CD14-positive monocyte (primary cell): ENCODE results near the gene ABHD14A. TPM values are rescaled to one million over a fixed set of nuclear protein-coding genes. Genes with fewer than 3 reads are reported as not detected.
A peak's percentile ranks its signal among the peaks of the same experiment; 100 is the strongest.

Source experiments
- DNase-seq, 3 donors: peaks; one replicate each; pipeline ENCODE4 v3.0.0-alpha.2; 2011 to 2022
- H2AFZ ChIP-seq: 2 replicates; pipeline ENCODE4 v1.6.0; 2012; ENCODE audit warnings: mild to moderate bottlenecking, low read depth, low read length, inconsistent platforms; ENCODE audit not compliant: insufficient read depth, poor library complexity, severe bottlenecking
- H3K27ac ChIP-seq, 2 donors: 1 replicate in 1 of 2; 2 replicates in 1 of 2; pipeline ENCODE4 v1.5.1; 2012 to 2013; ENCODE audit warnings: low read length in 2 of 2, control low read depth in 1 of 2, inconsistent platforms in 1 of 2, low read depth in 1 of 2, mild to moderate bottlenecking in 1 of 2
- H3K27me3 ChIP-seq, 2 donors: one replicate each; pipeline versions ENCODE4 v1.6.0 to v1.6.1; 2011 to 2013; ENCODE audit warnings: low read length in 2 of 2; ENCODE audit not compliant: control insufficient read depth in 2 of 2, insufficient read depth in 2 of 2
- H3K36me3 ChIP-seq, 2 donors: replicated peaks in 1 of 2; 1 replicate in 1 of 2; 2 replicates in 1 of 2; pipeline versions ENCODE4 v1.5.1 to v1.6.1; 2012 to 2013; ENCODE audit warnings: low read length in 2 of 2, control low read depth in 1 of 2, inconsistent platforms in 1 of 2, mild to moderate bottlenecking in 1 of 2; ENCODE audit not compliant: insufficient read depth in 2 of 2, control insufficient read depth in 1 of 2
- H3K4me1 ChIP-seq, 2 donors: 1 replicate in 1 of 2; 2 replicates in 1 of 2; pipeline versions ENCODE4 v1.5.1 to v1.6.1; 2012 to 2013; ENCODE audit warnings: low read length in 2 of 2, control low read depth in 1 of 2, inconsistent platforms in 1 of 2, mild to moderate bottlenecking in 1 of 2, moderate library complexity in 1 of 2; ENCODE audit not compliant: insufficient read depth in 2 of 2, control insufficient read depth in 1 of 2
- H3K4me2 ChIP-seq: replicated peaks from 2 replicates; pipeline ENCODE3; 2012; ENCODE audit warnings: low read length, moderate library complexity, mild to moderate bottlenecking; ENCODE audit not compliant: poor library complexity, severe bottlenecking; ENCODE audit errors: extremely low read depth
- H3K4me3 ChIP-seq, 3 experiments: fragments of 200-600 bp in 1 of 3; sonication (generic) in 1 of 3; replicated peaks in 1 of 3; 1 replicate in 2 of 3; 2 replicates in 1 of 3; pipeline ENCODE4 v1.5.1; 2011 to 2013; ENCODE audit warnings: low read length in 3 of 3, mild to moderate bottlenecking in 3 of 3, control low read depth in 2 of 3, low read depth in 2 of 3, inconsistent platforms in 1 of 3, moderate library complexity in 1 of 3
- H3K79me2 ChIP-seq: 2 replicates; pipeline ENCODE4 v1.6.0; 2012; ENCODE audit warnings: mild to moderate bottlenecking, control low read depth, inconsistent platforms, low read length, moderate library complexity; ENCODE audit not compliant: insufficient read depth
- H3K9ac ChIP-seq: 2 replicates; pipeline ENCODE4 v1.6.0; 2017; ENCODE audit warnings: low read length, mild to moderate bottlenecking; ENCODE audit not compliant: insufficient read depth, poor library complexity, severe bottlenecking
- H3K9me3 ChIP-seq, 2 donors: replicated peaks in 1 of 2; 1 replicate in 1 of 2; 2 replicates in 1 of 2; pipeline versions ENCODE4 v1.5.1 to v1.6.1; 2012 to 2013; ENCODE audit warnings: low read length in 2 of 2, control low read depth in 1 of 2; ENCODE audit not compliant: control insufficient read depth in 1 of 2, insufficient read depth in 1 of 2
- H4K20me1 ChIP-seq: 2 replicates; pipeline ENCODE4 v1.6.0; 2012; ENCODE audit warnings: mild to moderate bottlenecking, low read length, control low read depth, moderate library complexity; ENCODE audit not compliant: insufficient read depth
- H3K27ac Mint-ChIP-seq, 7 donors: one replicate each; pipeline ENCODE4 v1.8.0; 2020; ENCODE audit warnings: mild to moderate bottlenecking in 7 of 7, mixed read lengths in 7 of 7, moderate library complexity in 6 of 7, inconsistent platforms in 2 of 7
- H3K27me3 Mint-ChIP-seq, 3 donors: one replicate each; pipeline ENCODE4 v1.8.0; 2021 to 2022; ENCODE audit warnings: low read depth in 3 of 3, mild to moderate bottlenecking in 3 of 3, mixed read lengths in 3 of 3, moderate library complexity in 3 of 3, inconsistent platforms in 1 of 3
- H3K36me3 Mint-ChIP-seq, 2 donors: one replicate each; pipeline ENCODE4 v1.8.0; 2020; ENCODE audit warnings: mixed read lengths in 2 of 2, inconsistent platforms in 1 of 2, mild to moderate bottlenecking in 1 of 2
- H3K4me1 Mint-ChIP-seq: one replicate; pipeline ENCODE4 v1.8.0; 2020; ENCODE audit warnings: mild to moderate bottlenecking, mixed read lengths
- H3K4me3 Mint-ChIP-seq, 2 donors: one replicate each; pipeline ENCODE4 v1.8.0; 2020; ENCODE audit warnings: mild to moderate bottlenecking in 2 of 2, mixed read lengths in 2 of 2, moderate library complexity in 1 of 2
- H3K9me3 Mint-ChIP-seq, 7 donors: one replicate each; pipeline ENCODE4 v1.8.0; 2020 to 2022; ENCODE audit warnings: mixed read lengths in 7 of 7, mild to moderate bottlenecking in 6 of 7, moderate library complexity in 6 of 7, inconsistent platforms in 2 of 7
- WGBS: methylation state at CpG from one replicate; pipeline ENCODE4 v1.1.5; 2013; ENCODE audit warnings: missing lambda C conversion rate; ENCODE audit not compliant: insufficient coverage; 5-methylcytosine and 5-hydroxymethylcytosine counted together
- intact Hi-C, 2 donors: fragments of 100-400 bp; cut with micrococcal nuclease; formaldehyde crosslinking; loops; one replicate each; pipeline versions ENCODE4 v1.15.0 to v1.15.1; 2023
- polyA plus RNA-seq, 3 donors: library from polyadenylated mRNA; depleted of rRNA in 1 of 3; unstranded in 2 of 3; stranded (reverse) in 1 of 3; fragments of 300-500 nt in 2 of 3; fragments of >200 nt in 1 of 3; fragmentation: Illumina TruSeq in 2 of 3; gene quantifications; 1 replicate in 2 of 3; 2 replicates in 1 of 3; pipeline ENCODE4 v1.2.3, GENCODE V29; 2012 to 2021
- TF ChIP-seq, protein P1 (sequence below): fragments of 200-600 bp; IDR thresholded peaks from one replicate; pipeline ENCODE4 v1.8.0; 2022; ENCODE audit warnings: antibody characterized with exemption, mild to moderate bottlenecking

The ABHD14A gene
- polyA plus RNA-seq, 3 donors = 6.9 to 13.2 (median 11.7) TPM

DNA sequence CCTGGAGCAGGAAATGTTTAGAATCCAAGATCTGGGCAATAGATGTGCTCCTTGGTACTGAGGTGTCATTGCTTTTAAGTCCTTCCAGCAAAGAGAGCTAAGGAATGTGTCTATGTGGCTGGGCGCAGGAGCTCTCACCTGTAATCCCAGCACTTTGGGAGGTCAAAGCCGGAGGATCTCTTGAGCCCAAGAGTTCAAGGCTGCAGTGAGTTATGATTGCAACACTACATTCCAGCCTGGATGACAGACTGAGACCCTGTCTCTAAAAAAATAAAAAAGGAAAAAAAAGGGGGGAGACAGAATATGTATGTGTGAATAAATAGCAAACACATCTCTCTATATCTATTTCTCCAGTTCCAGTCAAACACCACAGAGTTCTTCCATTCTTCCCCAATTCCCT, 24.0 kb upstream of the ABHD14A start:
- TF ChIP-seq, protein P1, sequence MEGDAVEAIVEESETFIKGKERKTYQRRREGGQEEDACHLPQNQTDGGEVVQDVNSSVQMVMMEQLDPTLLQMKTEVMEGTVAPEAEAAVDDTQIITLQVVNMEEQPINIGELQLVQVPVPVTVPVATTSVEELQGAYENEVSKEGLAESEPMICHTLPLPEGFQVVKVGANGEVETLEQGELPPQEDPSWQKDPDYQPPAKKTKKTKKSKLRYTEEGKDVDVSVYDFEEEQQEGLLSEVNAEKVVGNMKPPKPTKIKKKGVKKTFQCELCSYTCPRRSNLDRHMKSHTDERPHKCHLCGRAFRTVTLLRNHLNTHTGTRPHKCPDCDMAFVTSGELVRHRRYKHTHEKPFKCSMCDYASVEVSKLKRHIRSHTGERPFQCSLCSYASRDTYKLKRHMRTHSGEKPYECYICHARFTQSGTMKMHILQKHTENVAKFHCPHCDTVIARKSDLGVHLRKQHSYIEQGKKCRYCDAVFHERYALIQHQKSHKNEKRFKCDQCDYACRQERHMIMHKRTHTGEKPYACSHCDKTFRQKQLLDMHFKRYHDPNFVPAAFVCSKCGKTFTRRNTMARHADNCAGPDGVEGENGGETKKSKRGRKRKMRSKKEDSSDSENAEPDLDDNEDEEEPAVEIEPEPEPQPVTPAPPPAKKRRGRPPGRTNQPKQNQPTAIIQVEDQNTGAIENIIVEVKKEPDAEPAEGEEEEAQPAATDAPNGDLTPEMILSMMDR = no peak
- Histone ChIP-seq H3K36me3 (no peaks in the 10 kb centered on the region), H3K9ac (no peak overlapping the region), H3K27me3 (peaks cover 0 to 9% of the 10 kb centered on the region in 2 donors), H3K4me2 (no peak overlapping the region), H3K9me3 (no peaks in the 10 kb centered on the region), H4K20me1 (no peaks in the 10 kb centered on the region), H3K79me2 (no peaks in the 10 kb centered on the region), H2AFZ (no peak overlapping the region), H3K27ac (no peak overlapping the region), H3K4me1 (peaks cover 28 to 31% of the 10 kb centered on the region in 2 donors), H3K4me3 (no peak overlapping the region)
- Mint-ChIP-seq H3K27me3 (peaks cover 7 to 12% (median 10%) of the 10 kb centered on the region in 3 donors), H3K4me1 (peaks cover 29% of the 10 kb centered on the region), H3K27ac (no peak overlapping the region), H3K36me3 (no peaks in the 10 kb centered on the region), H3K9me3 (peaks cover 0 to 5% (median 0%) of the 10 kb centered on the region in 7 donors), H3K4me3 (no peak overlapping the region)
- no peak for DNase-seq
- WGBS = 100% methylated on average over 2 of the region's 2 CpGs
- intact Hi-C loops = no loop called here

DNA sequence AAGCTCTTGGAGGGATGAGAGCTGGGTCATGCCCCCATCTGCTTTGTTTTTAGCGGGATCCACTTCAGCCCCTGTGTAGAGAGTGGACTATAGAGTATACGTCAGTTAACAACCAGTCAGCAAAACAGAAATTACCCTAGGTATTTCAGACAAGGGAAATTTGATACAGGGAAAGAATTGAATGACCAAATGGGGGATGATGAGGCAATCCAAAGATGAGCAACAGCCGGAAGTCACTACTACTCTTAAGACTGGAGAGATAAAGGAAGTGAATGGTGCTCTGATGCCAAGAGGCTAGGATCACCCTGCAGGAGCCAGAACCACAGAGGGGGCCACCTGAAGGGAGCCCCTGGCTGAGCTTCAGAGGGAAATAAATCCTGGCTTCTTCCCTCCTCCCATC, 21.4 kb upstream of the ABHD14A start:
- H3K4me1 ChIP-seq = peaks cover 45 to 51% of the 10 kb centered on the region in 2 donors
- H3K4me2 ChIP-seq = no peak overlapping the region
- H3K4me3 Mint-ChIP-seq = peak overlapping the region; percentile 34 to 58
- intact Hi-C loops = no loop called here
- TF ChIP-seq, protein P1 = no peak
- DNase-seq = peak; percentile 80 to 95 (median 94)
- H2AFZ ChIP-seq = no peak overlapping the region
- peak overlapping the region in 1 of 2 donors; percentile 36 for H3K27ac ChIP-seq
- no peaks in the 10 kb centered on the region for H4K20me1 ChIP-seq
- peaks cover 0 to 5% (median 0%) of the 10 kb centered on the region in 7 donors for H3K9me3 Mint-ChIP-seq
- peak overlapping the region in 6 of 7 donors; percentile 67 to 91 (median 88) for H3K27ac Mint-ChIP-seq
- H3K9ac ChIP-seq = no peak overlapping the region
- H3K27me3 ChIP-seq = peaks cover 2 to 16% of the 10 kb centered on the region in 2 donors
- H3K36me3 Mint-ChIP-seq = no peaks in the 10 kb centered on the region
- no peaks in the 10 kb centered on the region for H3K79me2 ChIP-seq
- WGBS = no CpG with 5 or more reads among the region's 3 CpGs
- peak overlapping the region in 1 of 3 experiments; percentile 9 for H3K4me3 ChIP-seq
- H3K27me3 Mint-ChIP-seq = peaks cover 9 to 18% (median 16%) of the 10 kb centered on the region in 3 donors
- no peaks in the 10 kb centered on the region for H3K9me3 ChIP-seq
- peaks cover 42% of the 10 kb centered on the region for H3K4me1 Mint-ChIP-seq
- no peaks in the 10 kb centered on the region for H3K36me3 ChIP-seq
